SKM-1 (cell line): ENCODE results near the gene ZNF772.

Experiments used
- DNase-seq: peaks from one replicate; lab custom pipeline; 2025; ENCODE audit not compliant: unreplicated experiment; lab: John Stamatoyannopoulos, UW

ZNF772 gene

GRCh38 chr19:57435062-57435978, 42.0 kb downstream of the ZNF772 start, which contains the start of gene ZNF749:
TSS of gene ZNF749 (plus strand) at chr19:57435325. CDS start at chr19:57435579, 254 bp downstream.
- DNase-seq, result peak; percentile 80

- DNase-seq, result no peak
Measured at GRCh38 chr19:57434386-57435061, 42.8 kb downstream of the ZNF772 start.

- DNase-seq, result no peak
Measured at GRCh38 chr19:57421037-57421436, 56.3 kb downstream of the ZNF772 start.

GRCh38 chr19:57419439-57419838, 57.9 kb downstream of the ZNF772 start:
- no peak for DNase-seq
